Body of pancreas (tissue), 4 donors: Measurements from ENCODE around the gene PGPEP1.

Source experiments
- CTCF ChIP-seq, 7 experiments: fragments of 450-650 bp in 4 of 7; fragments of 200-600 bp in 3 of 7; sonication (generic) in 3 of 7; IDR thresholded peaks; one replicate each; pipeline ENCODE4 v1.5.1; 2016 to 2019; ENCODE audit warnings: antibody characterized with exemption in 7 of 7
- POLR2A ChIP-seq, 3 donors: fragments of 450-650 bp; IDR thresholded peaks; one replicate each; pipeline ENCODE4 v1.6.1; 2016; ENCODE audit warnings: antibody characterized with exemption in 3 of 3, mild to moderate bottlenecking in 2 of 3

- peak in 2 of 7 experiments; percentile 5 to 9 for TF ChIP-seq CTCF (IDR thresholded peaks at IDR 0.05)
- TF ChIP-seq POLR2A (IDR thresholded peaks at IDR 0.05) = peak in 2 of 3 donors; percentile 13 to 15
These were observed 39.7 kb downstream of the PGPEP1 start for GRCh38 chr19:18379803-18380747.
